NCI-H2029 (cell line): ENCODE measurements around the gene COPG1.
"Not testable (repeated sequence)": the region's sequence is repeated elsewhere in the genome, so short reads cannot be mapped to it uniquely, and the experiment has no call there.

Source experiments
- DNase-seq: peaks from one replicate; lab custom pipeline; 2025; lab: John Stamatoyannopoulos, UW

Gene COPG1

DNA sequence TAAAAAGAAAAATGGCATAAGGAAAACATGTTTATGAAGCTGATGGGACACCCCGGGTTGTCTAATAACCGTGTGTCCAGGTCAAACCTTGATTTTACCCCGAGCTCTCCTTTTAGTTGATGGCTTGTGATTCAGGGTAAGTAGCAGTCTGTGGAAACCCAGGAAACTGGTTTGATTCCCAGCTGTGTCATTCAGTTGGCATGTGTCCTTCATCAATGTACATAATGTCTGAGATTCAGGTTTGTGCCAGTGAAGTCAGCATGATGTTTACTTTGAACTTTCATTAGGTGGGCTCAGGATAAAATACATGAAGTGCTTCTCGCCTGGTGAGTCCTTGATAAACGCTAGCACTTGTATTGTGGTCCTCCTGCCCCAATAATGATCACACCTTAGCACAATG, 4.3 kb upstream of the COPG1 start:
- DNase-seq, result no peak

- peak; percentile 60 for DNase-seq
These were observed 3.6 kb upstream of the COPG1 start for GRCh38 chr3:129245641-129246306.

DNA sequence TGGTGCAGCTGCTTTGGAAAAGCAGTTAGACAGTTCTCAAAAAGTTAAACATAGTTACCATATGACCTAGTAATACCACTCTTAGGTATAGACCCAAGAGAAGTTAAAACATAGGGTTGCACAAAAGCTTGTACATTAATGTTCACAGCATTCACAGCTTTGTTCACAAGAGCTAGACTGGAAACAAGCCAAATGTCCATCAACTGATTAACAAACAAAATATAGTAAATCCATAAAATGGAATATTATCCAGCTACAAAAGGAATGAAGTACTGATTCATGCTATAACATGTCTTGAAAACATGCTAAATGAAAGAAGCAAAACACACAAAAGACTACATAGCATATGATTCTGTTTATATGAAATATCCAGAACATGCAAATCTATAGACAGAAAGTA, 2.8 kb upstream of the COPG1 start:
- no peak for DNase-seq

- no peak for DNase-seq
These were observed 973 bp upstream of the COPG1 start for GRCh38 chr3:129248286-129248979.

GRCh38 chr3:129252748-129253147, 3.3 kb downstream of the COPG1 start:
- DNase-seq, result no peak

- no peak for DNase-seq
These were observed 5.3 kb downstream of the COPG1 start for GRCh38 chr3:129254536-129255230.

DNA sequence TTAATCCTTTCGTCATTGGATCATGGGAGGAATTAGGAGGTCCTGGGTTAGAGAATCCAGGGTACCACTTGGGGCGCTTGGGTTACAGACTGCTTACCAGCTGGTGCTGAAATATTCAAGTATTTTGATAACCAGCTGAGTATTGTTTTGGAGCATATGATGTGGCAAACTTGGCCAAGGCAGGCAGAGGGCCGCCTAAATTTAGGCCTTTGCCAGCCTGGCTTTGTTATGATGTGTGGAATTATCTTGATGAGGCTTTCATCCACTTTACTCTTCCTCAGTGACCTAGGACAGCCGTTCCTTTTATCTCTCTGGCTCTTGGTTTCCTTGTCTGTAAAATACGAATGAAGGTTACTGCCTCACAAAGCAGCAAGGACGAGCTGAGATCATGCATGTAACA, 6.9 kb downstream of the COPG1 start:
- DNase-seq, result no peak

- DNase-seq, result no peak
These were observed 8.2 kb downstream of the COPG1 start for GRCh38 chr3:129257609-129258008.

DNA sequence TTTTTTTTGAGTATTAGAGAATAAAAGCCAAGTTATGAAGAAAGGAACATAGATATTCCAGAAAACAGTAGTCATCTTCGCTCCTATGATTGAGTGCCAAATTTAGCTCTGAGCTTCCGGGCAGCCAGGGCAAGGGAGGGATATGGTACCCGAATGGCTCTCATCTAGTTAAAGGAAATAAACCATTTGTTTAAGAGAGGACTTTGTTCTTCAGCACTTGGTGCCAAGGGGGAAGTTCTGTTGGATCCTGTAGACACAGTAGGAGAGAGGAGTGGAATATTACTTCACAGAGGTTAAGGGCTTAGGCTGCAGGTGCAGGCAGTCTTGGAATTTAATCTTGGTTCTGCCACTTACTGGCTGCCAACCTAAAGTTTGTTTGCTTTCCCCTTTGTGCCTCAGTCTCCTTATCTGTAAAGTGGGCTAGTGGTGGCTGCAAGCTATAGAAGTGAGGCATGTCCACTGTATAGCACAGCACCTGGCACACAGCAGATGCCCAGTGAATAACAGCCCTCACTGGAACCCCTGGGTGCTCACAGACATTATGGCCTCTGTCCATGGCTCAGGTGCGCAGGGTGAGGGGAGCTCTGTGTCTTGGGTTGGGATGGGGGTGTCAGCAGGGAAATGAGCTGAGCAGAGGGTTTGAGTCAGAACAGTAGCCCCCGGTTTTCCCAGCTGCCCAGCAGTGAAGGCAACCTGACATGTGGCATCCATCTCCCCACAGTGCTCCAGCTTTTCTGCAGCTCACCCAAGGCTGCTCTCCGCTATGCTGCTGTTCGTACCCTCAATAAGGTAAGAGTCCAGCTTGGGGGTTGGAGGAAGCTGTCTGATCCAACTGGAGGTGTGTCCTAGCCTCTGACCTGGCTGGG, 10.4 kb downstream of the COPG1 start:
- no peak for DNase-seq

- no peak for DNase-seq
These were observed 11.2 kb downstream of the COPG1 start for GRCh38 chr3:129260606-129261005.

- DNase-seq, result no peak
These were observed 12.5 kb downstream of the COPG1 start for GRCh38 chr3:129261894-129262293.

DNA sequence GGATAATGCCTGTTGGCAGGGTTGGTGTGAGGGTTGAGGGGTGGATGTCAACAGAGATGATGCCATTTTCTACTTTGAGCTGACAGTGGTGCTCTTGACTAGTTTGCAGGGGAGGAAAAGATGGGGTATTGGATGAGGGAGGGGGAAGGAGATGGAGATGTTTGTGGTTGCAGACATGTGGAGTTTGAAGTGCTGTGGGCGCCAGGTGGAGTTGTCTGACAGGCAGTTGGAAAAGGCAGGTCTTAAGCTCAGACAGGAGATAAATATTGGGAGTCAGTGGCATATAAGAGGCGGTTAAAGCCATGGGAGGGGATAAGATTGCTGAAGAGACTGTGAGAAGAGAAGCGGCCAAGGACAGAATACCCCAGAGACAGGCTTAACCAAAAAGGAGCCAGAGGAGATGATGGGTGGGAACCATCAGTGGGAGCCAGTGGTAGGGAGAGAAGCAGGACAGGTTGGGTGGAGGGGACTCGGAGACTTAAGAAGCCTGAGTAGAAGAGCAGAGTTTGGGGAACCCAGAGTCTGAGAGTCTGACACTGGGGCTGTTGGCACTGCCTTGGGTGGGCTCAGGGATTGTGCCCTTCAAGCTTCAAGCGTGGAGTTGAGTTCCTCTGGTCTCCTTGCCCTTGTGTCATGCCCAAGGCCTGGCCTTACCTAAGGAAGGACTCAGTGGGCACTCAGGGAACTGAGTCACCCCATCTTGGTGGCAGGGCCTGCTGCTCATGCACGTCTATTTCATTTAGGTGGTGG, 13.9 kb downstream of the COPG1 start:
- DNase-seq, result no peak

DNA sequence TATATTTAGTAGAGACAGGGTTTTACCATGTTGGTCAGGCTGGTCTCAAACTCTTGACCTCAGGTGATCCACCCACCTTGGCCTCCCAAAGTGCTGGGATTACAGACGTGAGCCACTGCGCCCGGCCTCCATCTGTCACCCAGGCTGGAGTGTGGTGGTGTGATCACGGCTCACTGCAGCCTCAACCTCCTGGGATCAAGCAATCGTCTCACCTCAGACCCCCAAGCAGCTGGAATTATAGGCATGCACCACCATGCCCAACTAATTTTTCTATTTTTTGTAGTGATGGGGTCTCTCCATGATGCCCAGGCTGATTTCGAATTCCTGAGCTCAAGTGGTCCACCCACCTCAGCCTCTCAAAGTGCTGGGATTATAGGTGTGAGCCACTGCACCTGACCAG, 15.6 kb downstream of the COPG1 start:
- not testable (repeated sequence) for DNase-seq

DNA sequence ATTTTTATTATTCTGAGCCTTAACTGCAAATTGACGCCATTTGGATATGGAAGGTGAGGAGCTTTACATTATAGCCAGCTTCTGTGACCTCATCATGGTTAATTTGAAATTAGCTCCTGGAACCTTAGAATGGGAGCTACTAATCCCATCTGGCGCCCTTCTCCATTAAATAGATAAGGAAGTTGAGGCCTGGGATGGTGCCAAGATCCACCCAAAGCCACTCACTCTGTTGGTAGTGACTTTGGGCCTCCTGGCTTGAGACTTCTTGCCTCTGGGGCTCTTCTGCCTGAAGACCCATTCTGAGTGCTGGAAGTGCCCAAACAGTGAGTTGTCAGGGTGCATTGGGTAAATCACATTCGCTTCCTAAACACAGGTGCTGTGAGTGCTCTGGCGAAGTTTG, 17.2 kb downstream of the COPG1 start:
- DNase-seq, result no peak

DNA sequence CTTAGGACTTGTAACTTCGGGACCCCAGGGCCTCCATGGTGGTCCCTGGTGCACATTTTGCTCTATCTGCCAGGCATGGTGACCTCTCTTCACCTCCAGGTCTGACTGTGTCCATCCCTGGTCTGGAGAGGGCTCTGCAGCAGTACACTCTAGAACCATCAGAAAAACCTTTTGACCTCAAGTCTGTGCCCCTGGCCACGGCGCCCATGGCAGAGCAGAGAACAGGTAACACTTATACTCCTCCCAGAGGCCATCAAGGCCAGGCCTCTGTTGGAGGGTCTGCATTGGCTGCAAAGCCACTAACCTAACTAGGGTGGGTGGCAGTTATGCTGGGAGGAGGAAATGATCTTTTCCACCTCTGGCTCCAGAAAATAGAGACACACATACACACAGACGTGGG, 19.0 kb downstream of the COPG1 start:
- DNase-seq, result no peak

DNA sequence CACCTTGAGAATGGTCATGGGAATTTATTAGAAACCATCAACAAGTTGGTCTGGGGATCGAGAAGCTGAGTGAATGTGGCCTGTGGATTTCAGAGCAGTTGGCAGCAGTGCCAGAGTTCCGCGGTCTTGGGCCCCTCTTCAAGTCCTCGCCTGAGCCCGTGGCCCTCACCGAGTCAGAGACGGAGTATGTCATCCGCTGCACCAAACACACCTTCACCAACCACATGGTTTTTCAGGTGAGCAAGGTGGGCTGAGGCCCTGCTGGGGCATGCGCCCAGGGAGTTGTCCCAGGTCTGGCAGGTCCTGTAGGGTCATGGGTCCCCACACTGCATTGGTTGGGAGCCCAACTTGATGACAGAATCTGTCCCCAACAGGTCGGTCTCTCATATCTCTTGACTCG, 22.3 kb downstream of the COPG1 start:
- no peak for DNase-seq

DNA sequence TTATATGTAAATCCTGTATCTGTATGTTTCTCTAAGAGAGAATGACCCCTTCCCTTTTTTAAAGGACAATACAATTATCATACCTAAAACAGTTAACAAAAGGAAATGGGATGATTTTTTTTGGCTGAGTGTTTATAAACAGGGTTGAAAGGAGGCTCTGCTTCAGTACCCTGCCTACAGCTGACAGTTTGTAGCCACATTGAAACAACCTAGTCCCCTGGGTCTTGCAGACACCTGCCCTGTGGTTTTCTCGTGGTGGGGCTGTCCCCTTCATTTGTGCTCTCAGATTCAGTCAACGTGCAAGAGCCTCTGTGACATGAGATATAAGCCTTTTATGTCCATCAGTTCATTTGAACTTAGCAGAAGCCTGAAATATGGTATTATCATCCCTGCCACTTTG, 27.0 kb downstream of the COPG1 start:
- DNase-seq, result no peak

- DNase-seq, result no peak
These were observed 28.4 kb downstream of the COPG1 start for GRCh38 chr3:129277829-129278271.

- DNase-seq, result peak; percentile 66
These were observed 29.1 kb downstream of the COPG1 start, which contains the start of gene HMCES for GRCh38 chr3:129278439-129278965. Gene HMCES (plus strand): TSS chr3:129278870. CDS start chr3:129279733, 863 bp downstream.

DNA sequence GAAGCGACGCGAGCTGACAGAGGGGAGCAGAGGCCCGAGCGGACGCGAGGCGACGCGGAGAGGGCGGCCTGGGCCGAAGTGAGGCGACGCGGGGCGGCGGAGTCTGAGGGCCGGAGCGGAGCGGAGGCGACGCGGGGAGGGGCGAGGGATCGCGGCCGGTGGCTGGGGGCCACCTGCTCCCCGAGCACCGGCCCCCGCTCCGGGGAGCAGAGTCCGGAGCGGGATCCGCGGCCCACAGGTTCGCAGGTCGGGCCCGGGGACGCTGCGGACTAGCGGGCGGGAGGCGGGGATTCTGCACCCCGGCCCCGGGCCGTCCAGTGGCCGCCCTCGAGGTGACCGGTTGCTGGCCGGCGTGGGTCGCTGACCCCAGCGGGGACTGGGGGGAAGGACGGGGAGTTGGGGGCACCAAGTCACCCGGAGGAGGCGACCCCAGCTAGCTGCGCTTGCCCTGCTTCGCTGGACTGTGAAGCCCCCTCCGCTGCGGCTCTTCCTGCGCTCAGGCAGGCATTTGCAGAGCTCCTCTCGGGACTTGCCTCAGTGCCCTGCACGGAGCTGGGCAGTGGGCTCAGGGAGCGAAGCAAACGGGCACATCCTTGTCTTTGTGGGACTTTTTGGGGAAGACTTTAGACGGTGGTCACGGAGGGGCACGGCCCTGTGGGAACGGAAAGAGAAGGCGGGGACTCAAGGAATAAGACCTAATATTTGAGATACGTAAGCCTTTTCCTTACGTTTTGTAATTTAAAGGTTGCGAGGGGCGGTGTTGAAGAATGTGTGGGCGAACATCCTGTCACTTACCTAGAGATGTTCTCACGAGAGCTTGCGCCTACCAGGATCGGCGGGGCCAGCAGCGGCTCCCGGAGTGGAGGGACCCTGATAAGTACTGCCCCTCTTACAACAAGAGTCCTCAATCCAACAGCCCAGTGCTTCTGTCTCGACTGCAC, 29.8 kb downstream of the COPG1 start:
- peak; percentile 1 for DNase-seq
